GM21825 (cell line): ENCODE data around the gene TBC1D12.

ENCODE experiments used
- ATAC-seq: cut with Tn5 transposase; IDR thresholded peaks from one replicate; pipeline ENCODE4 v1.9.1; 2021; ENCODE audit warnings: mild to moderate bottlenecking, moderate library complexity; ENCODE audit not compliant: unreplicated experiment

Gene TBC1D12

GRCh38 chr10:94405406-94405805, 3.1 kb downstream of the TBC1D12 start:
- no peak for ATAC-seq

- ATAC-seq, result no peak
These were observed 5.3 kb downstream of the TBC1D12 start for GRCh38 chr10:94407668-94408067.

GRCh38 chr10:94409021-94409657, 6.8 kb downstream of the TBC1D12 start:
- ATAC-seq, result no peak

- ATAC-seq, result no peak
These were observed 9.0 kb downstream of the TBC1D12 start for GRCh38 chr10:94411304-94411703.

- ATAC-seq, result no peak
These were observed 10.1 kb downstream of the TBC1D12 start for GRCh38 chr10:94412449-94412848.

- no peak for ATAC-seq
These were observed 11.0 kb downstream of the TBC1D12 start for GRCh38 chr10:94413361-94413760.

- no peak for ATAC-seq
These were observed 14.6 kb downstream of the TBC1D12 start for GRCh38 chr10:94416896-94417295.

GRCh38 chr10:94417321-94417720, 15.0 kb downstream of the TBC1D12 start:
- no peak for ATAC-seq

- no peak for ATAC-seq
These were observed 18.2 kb downstream of the TBC1D12 start for GRCh38 chr10:94420516-94420915.

GRCh38 chr10:94420998-94421528, 18.7 kb downstream of the TBC1D12 start:
- ATAC-seq, result no peak

- ATAC-seq, result no peak
These were observed 21.3 kb downstream of the TBC1D12 start for GRCh38 chr10:94423627-94424026.

- ATAC-seq, result no peak
These were observed 22.5 kb downstream of the TBC1D12 start for GRCh38 chr10:94424714-94425337.

GRCh38 chr10:94425942-94426341, 23.6 kb downstream of the TBC1D12 start:
- no peak for ATAC-seq

- no peak for ATAC-seq
These were observed 24.8 kb downstream of the TBC1D12 start for GRCh38 chr10:94427166-94427565.

GRCh38 chr10:94428766-94429707, 26.7 kb downstream of the TBC1D12 start:
- ATAC-seq, result no peak

GRCh38 chr10:94430701-94431100, 28.4 kb downstream of the TBC1D12 start:
- no peak for ATAC-seq

- no peak for ATAC-seq
These were observed 30.1 kb downstream of the TBC1D12 start for GRCh38 chr10:94432443-94432842.

GRCh38 chr10:94439275-94439861, 37.0 kb downstream of the TBC1D12 start:
- ATAC-seq, result no peak

- ATAC-seq, result no peak
These were observed 37.8 kb downstream of the TBC1D12 start for GRCh38 chr10:94440096-94440495.

GRCh38 chr10:94443047-94443446, 40.7 kb downstream of the TBC1D12 start:
- ATAC-seq, result no peak

GRCh38 chr10:94443549-94443948, 41.2 kb downstream of the TBC1D12 start:
- no peak for ATAC-seq
